Panc1 (cell line): ENCODE results near the gene IMPDH2. TPM values are rescaled to one million over a fixed set of nuclear protein-coding genes. Genes with fewer than 3 reads are reported as not detected.

Experiments used
- ATAC-seq: fragments of 200-7000 bp; cut with Tn5 transposase; 2 replicates; pipeline ENCODE4 v1.9.1; 2020; ENCODE audit warnings: mild to moderate bottlenecking, moderate library complexity
- BruUV-seq: library from RNA; stranded (reverse); fragments of 400-500 nt; replicated peaks from 2 replicates; lab custom pipeline; 2021; lab: Mats Ljungman, UMichigan
- CTCF ChIA-PET: fragments of 300-600 bp; sonication (Branson Sonifier 250); formaldehyde crosslinking; loops from one replicate; lab custom pipeline; 2022; ENCODE audit warnings: antibody characterized with exemption; lab: Charles Lee
- POLR2A ChIA-PET: fragments of 300-600 bp; sonication (Branson Sonifier 250); formaldehyde crosslinking; loops from one replicate; lab custom pipeline; 2022; ENCODE audit warnings: antibody characterized with exemption; lab: Charles Lee
- DNase-seq: peaks from one replicate; pipeline ENCODE4 v3.0.0-alpha.2; 2010; ENCODE audit warnings: low read depth, low spot score
- H3K27ac ChIP-seq: 2 replicates; pipeline ENCODE4 v1.5.1; 2011; ENCODE audit warnings: mild to moderate bottlenecking, low read length, inconsistent platforms
- H3K27me3 ChIP-seq: fragments of 200-500 bp; sonication (Bioruptor generic); 2 replicates; pipeline ENCODE4 v1.6.0; 2014; ENCODE audit warnings: low read length, inconsistent platforms; ENCODE audit not compliant: control insufficient read depth, insufficient read depth
- H3K36me3 ChIP-seq: fragments of 200-500 bp; sonication (Bioruptor generic); 2 replicates; pipeline ENCODE4 v1.5.1; 2014; ENCODE audit warnings: inconsistent platforms, mild to moderate bottlenecking, low read length, moderate library complexity; ENCODE audit not compliant: control insufficient read depth, insufficient read depth
- H3K4me1 ChIP-seq: 2 replicates; pipeline ENCODE4 v1.5.1; 2011; ENCODE audit warnings: inconsistent platforms, mild to moderate bottlenecking, low read length, moderate library complexity; ENCODE audit not compliant: control insufficient read depth, insufficient read depth
- H3K4me3 ChIP-seq, 2 experiments: 2 replicates each; pipeline ENCODE4 v1.5.1; 2011 to 2012; ENCODE audit warnings: low read depth in 2 of 2, low read length in 2 of 2, mild to moderate bottlenecking in 2 of 2, inconsistent platforms in 1 of 2, moderate library complexity in 1 of 2
- H3K9me3 ChIP-seq: fragments of 200-500 bp; sonication (Bioruptor generic); 2 replicates; pipeline ENCODE4 v1.5.1; 2014; ENCODE audit warnings: low read depth, mild to moderate bottlenecking, inconsistent platforms, low read length, moderate library complexity; ENCODE audit not compliant: control insufficient read depth, insufficient read depth
- POLR2AphosphoS5 ChIP-seq: IDR thresholded peaks from 2 replicates; pipeline ENCODE4 v1.6.1; 2012; ENCODE audit warnings: mild to moderate bottlenecking, low read depth, low read length, moderate library complexity
- SIN3A ChIP-seq: IDR thresholded peaks from 2 replicates; pipeline ENCODE4 v1.6.1; 2012; ENCODE audit warnings: low read depth, mild to moderate bottlenecking, low read length, moderate library complexity, borderline replicate concordance; ENCODE audit not compliant: insufficient read depth
- TCF7L2 ChIP-seq: IDR thresholded peaks from 2 replicates; pipeline ENCODE4 v1.6.1; 2011; ENCODE audit warnings: mild to moderate bottlenecking, low read depth, low read length, inconsistent platforms
- in situ Hi-C: cut with HindIII; loops from 2 replicates; pipeline ENCODE4 v1.10.0; 2016; ENCODE audit warnings: low sequenced_read_pairs, low pct_unique_long_range_greater_than_20kb
- intact Hi-C: fragments of 100-400 bp; cut with micrococcal nuclease; formaldehyde crosslinking; loops from one replicate; pipeline ENCODE4 v1.10.0; 2022; ENCODE audit not compliant: unreplicated experiment
- total RNA-seq: library from RNA; stranded (reverse); gene quantifications from one replicate; pipeline ENCODE4 v1.2.1, GENCODE V29; 2021; ENCODE audit not compliant: unreplicated experiment
- TF ChIP-seq, protein P1 (sequence below): fragments of 450-650 bp; IDR thresholded peaks from 2 replicates; pipeline ENCODE4 v1.5.1; 2017; ENCODE audit warnings: mild to moderate bottlenecking
- TF ChIP-seq, protein P2 (sequence below), 2 experiments: IDR thresholded peaks; 2 replicates each; pipeline ENCODE4 v1.6.1; 2011 to 2012; ENCODE audit warnings: low read depth in 2 of 2, control low read depth in 1 of 2, low read length in 1 of 2, mild to moderate bottlenecking in 1 of 2, moderate library complexity in 1 of 2; ENCODE audit not compliant: insufficient read depth in 1 of 2

Gene IMPDH2
- total RNA-seq, 1 experiment from 2014 or later, result 149 TPM

DNA sequence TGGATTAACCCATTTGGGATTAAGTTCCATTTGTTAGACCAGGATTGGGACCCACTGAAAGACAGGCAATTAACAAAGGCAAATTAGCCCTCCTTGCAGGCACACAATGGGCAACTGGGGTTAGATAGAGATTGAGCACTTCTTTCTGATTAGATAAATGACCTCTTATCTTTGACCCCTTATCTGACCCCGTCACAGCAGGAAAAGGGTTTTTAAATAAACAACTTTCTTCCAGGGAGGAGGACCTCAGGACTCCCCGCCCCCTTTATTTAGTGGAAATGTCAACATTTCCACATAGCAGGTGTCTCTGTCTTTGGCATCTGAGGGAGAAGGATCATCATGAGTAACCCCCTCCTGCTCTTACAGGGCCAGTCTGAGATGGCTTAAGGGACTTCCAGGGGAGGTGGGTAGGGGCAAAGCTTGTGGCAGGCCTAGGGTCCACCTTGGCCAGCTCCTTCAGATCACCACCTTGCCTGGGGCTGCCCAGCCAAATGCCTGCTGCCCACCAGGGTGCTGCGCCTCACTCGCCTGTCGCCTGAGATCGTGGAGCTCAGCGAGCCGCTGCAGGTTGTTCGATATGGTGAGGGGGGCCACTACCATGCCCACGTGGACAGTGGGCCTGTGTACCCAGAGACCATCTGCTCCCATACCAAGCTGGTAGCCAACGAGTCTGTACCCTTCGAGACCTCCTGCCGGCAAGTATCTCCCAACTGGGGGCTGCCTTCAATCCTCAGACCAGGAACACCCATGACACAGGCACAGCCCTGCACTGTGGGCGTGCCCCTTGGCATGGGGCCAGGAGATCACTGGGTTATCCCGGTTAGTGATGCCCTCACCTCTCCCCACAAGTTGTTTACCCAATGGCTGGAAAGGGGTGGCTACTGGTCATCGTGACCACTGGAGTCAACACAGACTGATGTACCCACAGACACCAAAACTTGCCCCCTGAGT is 24.6 kb downstream of the IMPDH2 start:
- no peak overlapping the region for H3K27ac ChIP-seq
- no peaks in the 10 kb centered on the region for H3K36me3 ChIP-seq
- intact Hi-C loops (no loop called here), in situ Hi-C loops (no loop called here)
- no TSS peak for BruUV-seq
- ATAC-seq (no peak), DNase-seq (no peak)
- ChIA-PET CTCF (no interaction called here), POLR2A (no interaction called here)
- no peaks in the 10 kb centered on the region for H3K27me3 ChIP-seq
- H3K9me3 ChIP-seq, result no peaks in the 10 kb centered on the region
- TF ChIP-seq, protein P1, sequence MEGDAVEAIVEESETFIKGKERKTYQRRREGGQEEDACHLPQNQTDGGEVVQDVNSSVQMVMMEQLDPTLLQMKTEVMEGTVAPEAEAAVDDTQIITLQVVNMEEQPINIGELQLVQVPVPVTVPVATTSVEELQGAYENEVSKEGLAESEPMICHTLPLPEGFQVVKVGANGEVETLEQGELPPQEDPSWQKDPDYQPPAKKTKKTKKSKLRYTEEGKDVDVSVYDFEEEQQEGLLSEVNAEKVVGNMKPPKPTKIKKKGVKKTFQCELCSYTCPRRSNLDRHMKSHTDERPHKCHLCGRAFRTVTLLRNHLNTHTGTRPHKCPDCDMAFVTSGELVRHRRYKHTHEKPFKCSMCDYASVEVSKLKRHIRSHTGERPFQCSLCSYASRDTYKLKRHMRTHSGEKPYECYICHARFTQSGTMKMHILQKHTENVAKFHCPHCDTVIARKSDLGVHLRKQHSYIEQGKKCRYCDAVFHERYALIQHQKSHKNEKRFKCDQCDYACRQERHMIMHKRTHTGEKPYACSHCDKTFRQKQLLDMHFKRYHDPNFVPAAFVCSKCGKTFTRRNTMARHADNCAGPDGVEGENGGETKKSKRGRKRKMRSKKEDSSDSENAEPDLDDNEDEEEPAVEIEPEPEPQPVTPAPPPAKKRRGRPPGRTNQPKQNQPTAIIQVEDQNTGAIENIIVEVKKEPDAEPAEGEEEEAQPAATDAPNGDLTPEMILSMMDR, result no peak
- TF ChIP-seq SIN3A (no peak), TCF7L2 (no peak), POLR2AphosphoS5 (no peak)
- TF ChIP-seq, protein P2, sequence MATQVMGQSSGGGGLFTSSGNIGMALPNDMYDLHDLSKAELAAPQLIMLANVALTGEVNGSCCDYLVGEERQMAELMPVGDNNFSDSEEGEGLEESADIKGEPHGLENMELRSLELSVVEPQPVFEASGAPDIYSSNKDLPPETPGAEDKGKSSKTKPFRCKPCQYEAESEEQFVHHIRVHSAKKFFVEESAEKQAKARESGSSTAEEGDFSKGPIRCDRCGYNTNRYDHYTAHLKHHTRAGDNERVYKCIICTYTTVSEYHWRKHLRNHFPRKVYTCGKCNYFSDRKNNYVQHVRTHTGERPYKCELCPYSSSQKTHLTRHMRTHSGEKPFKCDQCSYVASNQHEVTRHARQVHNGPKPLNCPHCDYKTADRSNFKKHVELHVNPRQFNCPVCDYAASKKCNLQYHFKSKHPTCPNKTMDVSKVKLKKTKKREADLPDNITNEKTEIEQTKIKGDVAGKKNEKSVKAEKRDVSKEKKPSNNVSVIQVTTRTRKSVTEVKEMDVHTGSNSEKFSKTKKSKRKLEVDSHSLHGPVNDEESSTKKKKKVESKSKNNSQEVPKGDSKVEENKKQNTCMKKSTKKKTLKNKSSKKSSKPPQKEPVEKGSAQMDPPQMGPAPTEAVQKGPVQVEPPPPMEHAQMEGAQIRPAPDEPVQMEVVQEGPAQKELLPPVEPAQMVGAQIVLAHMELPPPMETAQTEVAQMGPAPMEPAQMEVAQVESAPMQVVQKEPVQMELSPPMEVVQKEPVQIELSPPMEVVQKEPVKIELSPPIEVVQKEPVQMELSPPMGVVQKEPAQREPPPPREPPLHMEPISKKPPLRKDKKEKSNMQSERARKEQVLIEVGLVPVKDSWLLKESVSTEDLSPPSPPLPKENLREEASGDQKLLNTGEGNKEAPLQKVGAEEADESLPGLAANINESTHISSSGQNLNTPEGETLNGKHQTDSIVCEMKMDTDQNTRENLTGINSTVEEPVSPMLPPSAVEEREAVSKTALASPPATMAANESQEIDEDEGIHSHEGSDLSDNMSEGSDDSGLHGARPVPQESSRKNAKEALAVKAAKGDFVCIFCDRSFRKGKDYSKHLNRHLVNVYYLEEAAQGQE (IDR thresholded peaks at IDR 0.05; ENCODE audit: insufficient read depth in 1 of 2, low read depth in 2 of 2, low read length in 1 of 2), result no peak
- H3K4me3 ChIP-seq, result no peak overlapping the region
- peaks cover 16% of the 10 kb centered on the region for H3K4me1 ChIP-seq

DNA sequence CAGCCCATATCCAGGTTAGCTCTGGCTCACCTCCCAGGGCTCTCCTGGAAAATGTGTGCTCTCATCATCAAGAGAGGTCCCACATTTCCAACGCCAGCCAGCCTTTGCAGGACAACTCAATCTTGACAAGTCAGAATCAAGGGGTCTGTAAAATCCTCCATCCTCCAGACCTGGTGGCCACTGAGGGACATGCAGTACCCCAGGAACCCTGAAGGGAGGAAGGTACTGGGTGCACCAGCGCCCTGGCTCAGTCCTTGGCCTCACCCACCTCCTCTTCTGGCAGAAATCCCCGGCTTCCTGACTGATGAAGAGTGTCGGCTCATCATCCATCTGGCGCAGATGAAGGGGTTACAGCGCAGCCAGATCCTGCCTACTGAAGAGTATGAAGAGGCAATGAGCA is 28.0 kb downstream of the IMPDH2 start:
- no peak overlapping the region for H3K4me3 ChIP-seq
- DNase-seq, result no peak
- H3K4me1 ChIP-seq, result peaks cover 10% of the 10 kb centered on the region
- no peak for ATAC-seq
- CTCF ChIA-PET, result no interaction called here
- no peaks in the 10 kb centered on the region for H3K27me3 ChIP-seq
- TF ChIP-seq, protein P1, result no peak
- H3K9me3 ChIP-seq, result no peaks in the 10 kb centered on the region
- H3K36me3 ChIP-seq, result no peaks in the 10 kb centered on the region
- in situ Hi-C loops, result no loop called here
- BruUV-seq, result no TSS peak
- intact Hi-C loops, result no loop called here
- H3K27ac ChIP-seq, result peak overlapping the region; percentile 44; the same call in 1 of the 2 replicates
- POLR2A ChIA-PET, result no interaction called here
